GM20431 (cell line): Measurements from ENCODE around the gene CAMTA1.
"Not testable (repeated sequence)": the region's sequence is repeated elsewhere in the genome, so short reads cannot be mapped to it uniquely, and the experiment has no call there.

Experiments used
- in situ Hi-C: fragments of 300-500 bp; cut with MseI, MboI; formaldehyde crosslinking; loops from one replicate; pipeline ENCODE4 v1.15.0; 2020; ENCODE audit warnings: low sequenced_read_pairs; ENCODE audit not compliant: unreplicated experiment

CAMTA1 gene

DNA sequence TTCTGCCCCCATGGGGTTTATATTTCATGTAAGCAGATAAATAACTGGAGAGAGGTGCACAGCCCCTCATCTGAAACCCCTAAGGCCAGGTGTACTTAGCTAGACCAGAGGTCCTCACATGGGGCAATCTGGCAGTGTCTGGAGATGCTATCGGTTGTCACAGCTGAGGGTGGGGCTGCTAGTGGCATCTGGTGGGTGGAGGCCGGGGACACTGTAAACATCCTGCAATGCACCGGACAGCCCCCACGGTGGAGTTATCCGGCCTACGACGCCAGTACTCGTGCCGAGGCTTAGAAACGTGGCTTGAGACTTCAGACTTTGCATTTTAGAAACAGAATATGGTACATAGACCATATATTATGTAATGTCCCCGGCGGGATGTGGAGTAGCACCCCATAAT, 799.4 kb downstream of the CAMTA1 start:
- in situ Hi-C loops, result no loop called here

DNA sequence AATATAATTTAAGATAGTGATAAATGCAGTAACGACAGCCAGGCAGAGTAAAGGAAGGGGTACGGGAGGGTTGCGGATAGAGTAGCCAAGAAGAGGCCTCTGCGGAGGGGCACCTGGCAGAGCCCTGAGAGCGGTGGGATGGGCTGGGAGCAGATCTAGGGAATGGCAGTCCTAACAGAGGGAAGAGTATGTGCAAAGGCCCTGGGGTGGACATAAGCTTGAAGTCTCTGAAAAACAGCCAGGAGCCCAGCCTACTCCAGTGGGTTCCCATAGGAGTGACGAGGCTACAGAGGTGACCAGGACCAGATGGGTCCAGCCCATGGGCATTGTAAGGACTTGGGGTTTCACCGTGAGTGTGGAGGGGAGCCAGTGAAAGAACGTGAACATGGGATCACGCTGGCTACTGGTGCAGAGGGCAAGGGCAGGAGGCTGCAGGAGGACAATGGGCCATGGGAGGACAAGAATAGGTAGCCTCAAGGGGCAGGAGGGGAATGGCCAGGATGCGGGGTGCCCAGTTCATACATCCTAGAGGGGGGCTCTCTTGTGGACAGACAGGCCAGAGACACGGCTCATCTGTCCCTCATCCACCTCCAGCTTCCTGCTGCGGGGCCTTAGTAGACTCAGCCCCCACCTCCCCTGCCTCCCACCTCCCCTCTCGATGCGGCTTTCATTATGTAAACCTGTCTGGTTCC, 800.1 kb downstream of the CAMTA1 start:
- in situ Hi-C loops, result no loop called here

DNA sequence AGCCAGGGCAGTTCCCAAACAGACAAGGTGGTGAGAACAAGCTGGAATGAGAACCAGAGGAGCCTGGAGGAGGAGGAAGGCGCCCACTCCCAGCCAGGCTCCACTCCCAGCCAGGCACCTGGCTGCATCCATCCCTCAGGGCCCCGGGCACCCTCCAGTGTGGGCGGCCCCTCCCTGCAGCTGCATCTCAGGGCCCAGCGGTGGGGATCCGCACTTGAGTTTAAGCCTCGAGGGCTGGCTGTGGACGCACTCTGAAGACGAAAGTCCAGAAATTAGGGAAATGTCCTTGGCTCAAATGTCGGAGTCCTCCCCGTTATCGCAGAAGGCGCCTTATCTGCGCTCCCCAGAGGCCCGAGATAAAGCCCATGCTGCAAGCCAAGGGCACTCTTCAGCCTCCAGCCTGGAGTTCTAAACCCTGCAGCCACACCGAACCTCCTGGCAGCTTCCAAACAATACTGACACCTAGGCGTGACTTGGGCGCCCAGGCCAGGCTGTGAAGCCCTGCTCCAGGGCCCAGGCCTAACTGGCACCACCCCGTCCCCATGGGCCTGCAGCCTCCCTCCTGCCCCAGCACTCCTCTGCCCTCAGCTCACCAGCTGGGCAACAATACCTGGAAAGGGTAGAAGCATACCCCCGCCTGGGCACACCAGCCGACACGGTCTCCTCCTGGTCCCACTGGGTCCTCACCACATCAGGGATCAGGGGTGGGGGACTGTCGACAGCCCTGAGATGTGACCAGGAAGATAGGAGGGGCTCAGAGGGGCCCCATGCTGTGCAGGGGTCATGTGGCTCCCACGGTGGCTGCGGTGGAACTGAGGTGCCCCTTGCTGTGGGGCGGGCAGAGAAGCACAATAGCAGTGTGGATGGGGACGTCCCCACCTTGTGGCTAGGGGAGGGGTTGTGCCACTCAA, 801.0 kb downstream of the CAMTA1 start:
- in situ Hi-C loops, result no loop called here

DNA sequence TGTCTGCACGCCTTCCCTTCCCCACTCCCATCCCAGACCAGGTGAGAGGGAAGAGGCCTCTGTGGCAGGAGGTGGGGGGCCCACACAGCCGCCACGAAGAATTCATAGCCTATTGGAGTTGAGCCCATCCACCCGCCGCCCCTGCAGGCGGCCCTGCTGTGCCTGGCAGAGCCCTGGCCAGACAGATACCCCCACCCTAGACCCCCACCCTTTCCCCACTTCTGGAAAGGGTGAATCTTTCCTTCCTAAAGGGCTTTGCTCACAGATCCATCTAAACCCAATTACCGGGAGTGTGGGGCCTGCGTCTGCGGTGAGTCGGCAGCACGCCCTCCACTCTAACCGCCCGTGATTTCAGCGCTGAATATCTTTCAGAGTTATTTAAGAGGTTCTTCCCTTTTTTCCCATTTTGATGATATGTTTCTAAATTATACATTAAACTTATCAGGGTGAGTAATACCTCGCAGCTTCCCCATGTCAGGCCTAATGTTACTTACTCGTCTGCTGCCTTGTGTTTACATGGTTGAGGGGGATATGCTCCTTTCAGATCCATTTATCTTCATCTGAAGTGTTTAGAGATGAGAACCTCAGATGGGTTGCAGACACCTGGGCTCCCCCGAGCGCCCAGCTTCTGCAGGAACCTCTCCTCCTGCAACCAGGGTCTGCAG, 802.0 kb downstream of the CAMTA1 start:
- in situ Hi-C loops, result no loop called here

DNA sequence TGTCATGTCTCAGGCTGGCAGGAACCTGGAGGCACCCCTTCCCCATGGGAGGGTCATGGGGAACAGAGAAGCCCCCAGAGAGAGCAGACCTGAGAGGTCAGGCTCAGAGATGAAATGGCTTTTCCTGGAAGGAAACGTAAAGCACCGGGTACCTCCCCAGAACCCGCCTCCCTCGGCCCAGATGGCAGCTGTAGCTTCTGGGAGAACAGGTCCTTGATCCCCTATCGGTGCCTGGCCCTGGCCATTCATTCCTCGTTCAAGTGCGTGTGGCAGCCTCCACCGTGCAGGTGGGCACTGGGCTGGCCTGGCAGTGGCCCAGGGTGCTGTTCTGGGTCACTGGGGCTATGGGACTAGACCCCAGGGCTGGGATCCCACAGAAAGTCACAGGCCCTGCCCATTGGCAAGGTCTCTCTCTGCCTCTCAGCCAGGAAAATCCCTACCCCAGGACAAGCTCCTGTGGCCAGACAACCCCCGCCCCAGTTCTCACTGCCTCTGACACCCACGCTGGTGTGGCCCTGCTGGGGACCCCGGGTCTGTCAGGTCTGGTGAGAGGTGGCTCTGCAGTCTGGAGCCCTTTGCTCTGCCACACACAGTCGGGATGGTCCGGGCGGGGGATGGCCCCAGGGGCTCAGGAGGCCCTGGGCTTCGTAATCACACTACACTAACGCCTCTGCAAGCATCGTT, 802.7 kb downstream of the CAMTA1 start:
- in situ Hi-C loops, result no loop called here

DNA sequence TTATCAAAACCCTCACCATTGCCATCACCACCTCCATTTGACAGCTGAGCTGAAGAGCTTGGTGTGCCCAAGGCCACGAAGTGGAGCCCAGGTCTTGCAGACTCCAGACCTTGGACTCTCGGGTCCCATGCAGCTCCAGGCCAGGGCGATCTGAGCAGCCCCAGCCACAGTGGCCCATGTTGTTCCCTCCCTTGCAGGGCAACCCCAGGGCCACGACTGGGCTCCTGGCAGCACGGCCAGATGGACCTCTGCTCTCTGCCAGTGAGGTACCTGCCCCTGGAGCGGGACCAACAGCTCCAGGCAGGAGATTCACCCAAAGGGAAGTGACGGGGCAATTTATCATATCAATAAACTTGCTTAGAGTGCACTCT, 803.2 kb downstream of the CAMTA1 start:
- in situ Hi-C loops, result no loop called here

DNA sequence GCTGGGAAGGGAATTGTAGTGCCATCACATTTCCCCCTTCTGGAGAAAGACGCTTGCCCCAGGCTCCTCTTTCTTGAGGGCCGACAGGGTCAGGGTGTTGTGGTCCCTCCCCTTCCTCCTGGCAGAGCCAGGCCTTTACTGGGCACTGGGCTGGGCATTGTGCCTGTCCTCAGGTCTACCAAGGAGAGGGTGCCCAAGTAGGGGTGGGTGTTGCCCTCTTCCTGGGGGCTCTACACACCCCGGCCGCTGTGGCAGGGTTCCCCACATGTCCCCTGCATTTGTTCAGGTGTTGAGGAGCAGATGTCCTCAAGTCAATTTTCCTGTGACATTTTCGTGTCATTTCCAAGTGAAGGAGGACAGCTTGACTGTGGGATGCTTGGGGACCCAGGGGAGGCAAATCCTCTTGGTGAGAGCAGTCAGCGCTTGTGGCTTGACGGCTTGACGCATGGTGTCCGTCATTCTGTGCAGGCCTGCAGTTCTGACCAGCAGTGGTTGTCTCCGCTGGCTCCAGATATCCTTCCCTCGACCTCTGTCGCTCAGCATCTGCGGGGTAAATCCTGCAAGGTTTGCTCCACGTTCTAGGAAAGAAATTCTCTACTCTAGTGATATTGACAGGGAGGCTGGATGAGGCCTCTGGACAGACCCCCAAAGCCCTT, 804.0 kb downstream of the CAMTA1 start:
- in situ Hi-C loops, result no loop called here

DNA sequence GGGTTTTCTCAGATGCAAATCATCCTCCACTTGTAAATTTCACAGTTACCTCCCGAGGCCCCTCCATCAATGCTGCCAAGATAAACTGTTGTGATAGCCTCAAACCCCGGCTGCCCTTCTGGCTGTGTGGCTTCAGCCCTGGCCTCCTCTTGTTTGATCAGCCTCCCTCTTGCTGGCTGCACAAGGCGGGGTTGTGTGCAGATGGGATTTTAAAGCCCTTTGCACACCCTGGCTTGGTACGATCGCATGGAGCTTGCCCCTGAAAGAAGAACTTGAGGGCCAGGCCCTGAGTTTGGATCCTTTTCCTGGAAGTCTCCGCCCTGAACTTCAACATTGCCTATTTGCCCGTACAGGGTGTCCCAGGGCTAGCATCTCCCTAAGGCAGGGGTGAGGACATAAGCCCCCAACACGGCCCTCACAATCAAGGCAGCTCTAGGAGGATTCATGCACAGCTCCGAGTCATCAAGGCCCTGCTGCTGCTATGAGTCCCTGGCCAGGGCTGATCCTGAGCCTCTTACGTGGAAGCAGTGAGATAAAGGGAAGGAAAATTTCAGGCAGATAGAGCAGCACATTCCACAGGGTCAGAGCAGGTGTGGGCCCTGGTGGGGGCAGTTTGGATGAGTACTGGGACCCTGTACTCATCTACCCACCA, 804.6 kb downstream of the CAMTA1 start:
- in situ Hi-C loops, result no loop called here

DNA sequence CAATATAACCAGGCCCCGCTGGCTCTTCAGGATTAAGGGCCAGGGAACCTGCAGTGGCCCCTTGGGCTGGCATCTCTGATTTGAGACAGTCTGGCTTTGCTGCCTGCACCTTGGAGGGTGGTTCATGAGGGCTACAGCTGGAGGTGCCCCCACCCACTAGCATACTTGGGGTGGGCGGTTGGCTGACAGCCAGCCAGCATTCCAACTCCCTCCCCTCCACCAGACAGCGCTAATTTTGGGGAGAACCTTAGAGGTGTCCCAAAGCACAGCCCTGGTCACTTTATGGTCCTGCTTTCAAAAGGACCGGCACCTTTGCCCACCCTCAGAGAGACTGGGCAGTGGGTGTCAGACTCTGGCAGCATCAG, 805.2 kb downstream of the CAMTA1 start:
- in situ Hi-C loops, result no loop called here

DNA sequence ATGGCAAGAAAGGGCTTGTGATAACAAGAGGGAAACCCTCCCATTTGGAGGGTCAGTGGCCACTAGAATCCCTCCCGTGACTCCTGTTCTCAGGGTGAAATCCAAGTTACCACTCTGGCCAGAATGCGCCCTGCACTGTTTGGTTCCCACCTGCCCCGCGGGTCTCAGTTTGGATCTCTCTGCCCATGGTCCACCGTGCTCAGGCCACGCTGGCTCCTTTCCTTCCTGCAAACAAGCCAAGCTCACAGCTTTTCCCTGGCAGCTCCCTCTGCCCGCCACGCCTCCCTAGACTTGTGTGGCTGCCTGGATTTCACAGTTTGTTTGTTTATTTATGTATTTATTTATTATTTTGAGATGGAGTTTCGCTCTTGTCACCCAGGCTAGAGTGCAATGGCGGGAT, 806.3 kb downstream of the CAMTA1 start:
- in situ Hi-C loops, result no loop called here

DNA sequence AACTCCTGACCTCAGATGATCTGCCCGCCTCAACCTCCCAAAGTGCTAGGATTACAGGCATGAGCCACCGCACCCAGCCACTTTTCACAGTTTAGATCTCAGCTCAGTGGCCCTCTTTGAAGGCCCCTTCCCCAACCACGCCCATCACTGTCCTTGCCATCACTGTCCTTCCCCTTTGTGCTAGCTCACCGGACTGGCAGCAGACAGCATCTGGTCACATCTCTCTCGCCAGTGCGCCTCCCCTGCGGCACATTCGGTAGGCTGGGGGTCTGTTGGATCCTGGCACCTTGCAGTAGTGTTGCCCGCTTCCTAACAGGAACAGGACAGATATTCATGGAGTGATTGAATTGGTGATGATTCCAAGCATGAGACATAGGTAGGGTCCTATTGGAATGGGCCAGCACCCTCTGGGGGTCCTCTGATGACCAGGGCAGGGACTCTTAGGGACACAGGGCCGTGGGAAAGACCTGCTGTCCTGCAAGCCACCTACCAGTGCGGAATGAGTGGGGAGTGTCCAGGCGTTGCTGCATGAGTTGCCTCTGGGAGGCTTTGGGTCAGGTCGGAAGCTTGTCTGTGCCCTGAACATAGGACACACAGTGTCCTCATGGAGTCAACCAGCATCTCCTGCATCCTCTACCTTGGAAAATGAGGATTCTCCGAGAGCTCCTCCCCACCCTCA, 807.0 kb downstream of the CAMTA1 start:
- in situ Hi-C loops, result no loop called here

DNA sequence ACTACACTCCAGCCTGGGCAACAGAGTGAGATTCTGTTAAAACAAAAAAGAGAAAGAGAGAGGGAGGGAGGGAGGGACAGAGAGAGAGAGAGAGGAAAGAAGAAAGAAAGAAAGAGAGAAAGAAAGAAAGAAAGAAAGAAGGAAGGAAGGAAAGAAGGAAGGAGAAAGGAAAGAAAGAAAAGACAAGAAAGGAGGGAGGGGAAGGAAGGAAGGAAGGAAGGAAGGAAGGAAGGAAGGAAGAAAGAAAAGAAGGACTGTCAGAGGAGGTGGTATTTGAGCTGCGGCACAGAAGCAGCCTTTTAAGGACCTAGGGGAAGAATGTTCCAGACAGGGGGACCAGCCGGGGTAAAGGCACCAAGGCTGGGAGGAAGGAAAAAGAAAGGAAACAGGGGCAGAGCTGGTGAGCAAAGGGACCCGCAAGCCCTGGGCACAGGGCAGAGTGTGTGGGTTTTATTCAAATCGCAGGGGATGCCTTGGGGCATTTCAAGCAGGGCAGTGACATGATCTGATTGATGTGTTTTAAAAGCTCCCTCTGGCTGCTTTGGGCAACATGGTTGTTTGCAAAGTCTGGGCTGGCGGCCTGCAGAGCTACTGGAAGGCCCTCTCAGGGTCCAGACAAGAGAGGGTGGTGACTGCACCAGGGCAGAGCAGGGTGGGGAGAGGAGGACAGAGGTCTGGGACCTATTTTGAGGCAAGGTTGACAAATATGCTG, 808.9 kb downstream of the CAMTA1 start:
- in situ Hi-C loops, result no loop called here

DNA sequence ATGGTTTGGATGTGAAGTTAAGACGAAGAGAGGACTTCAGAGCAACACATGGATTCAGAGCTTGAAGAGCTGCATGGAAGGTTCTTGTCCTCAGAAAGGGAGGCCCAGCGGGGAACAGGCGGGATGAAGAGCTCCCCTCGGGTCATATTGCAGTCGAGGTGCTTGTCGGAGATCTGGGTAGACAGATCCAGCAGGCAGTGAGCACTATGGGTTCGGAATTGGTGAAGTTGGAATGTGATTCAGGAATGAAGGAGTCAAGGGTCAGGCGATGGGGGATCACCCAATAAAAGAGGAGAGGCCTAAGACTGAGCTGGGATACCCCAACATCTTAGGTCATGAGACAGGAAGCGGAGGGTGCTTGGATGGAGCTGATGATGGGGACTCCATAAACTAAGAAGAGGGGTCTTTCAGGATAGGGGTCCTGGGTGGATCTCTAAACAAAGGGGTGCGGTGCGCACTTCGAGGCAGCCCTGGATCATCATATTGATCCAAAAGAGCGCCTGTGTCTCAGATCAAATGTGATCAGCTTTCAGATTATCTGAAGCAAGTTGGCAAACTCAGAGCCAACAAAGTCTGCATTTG, 809.6 kb downstream of the CAMTA1 start:
- in situ Hi-C loops, result no loop called here

DNA sequence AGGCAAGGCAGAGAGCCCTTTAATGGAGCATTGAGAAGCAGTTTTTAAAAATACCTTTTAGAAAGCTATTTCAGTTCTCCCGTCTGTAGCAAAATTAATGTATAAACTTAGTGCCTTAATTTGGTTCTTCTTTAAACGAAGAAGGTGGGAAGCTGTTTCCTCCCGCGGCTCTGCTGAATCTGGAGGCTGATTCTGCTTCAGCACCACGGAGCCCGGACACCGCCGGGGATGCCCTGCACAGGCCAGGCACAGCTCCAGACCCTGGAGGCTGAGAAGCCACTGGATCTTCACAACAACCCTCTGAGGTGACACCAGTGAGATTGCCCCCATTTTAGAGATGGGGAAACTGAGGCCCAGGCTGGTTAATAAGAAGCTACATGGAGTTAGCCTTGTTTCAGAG, 810.1 kb downstream of the CAMTA1 start:
- in situ Hi-C loops, result no loop called here

DNA sequence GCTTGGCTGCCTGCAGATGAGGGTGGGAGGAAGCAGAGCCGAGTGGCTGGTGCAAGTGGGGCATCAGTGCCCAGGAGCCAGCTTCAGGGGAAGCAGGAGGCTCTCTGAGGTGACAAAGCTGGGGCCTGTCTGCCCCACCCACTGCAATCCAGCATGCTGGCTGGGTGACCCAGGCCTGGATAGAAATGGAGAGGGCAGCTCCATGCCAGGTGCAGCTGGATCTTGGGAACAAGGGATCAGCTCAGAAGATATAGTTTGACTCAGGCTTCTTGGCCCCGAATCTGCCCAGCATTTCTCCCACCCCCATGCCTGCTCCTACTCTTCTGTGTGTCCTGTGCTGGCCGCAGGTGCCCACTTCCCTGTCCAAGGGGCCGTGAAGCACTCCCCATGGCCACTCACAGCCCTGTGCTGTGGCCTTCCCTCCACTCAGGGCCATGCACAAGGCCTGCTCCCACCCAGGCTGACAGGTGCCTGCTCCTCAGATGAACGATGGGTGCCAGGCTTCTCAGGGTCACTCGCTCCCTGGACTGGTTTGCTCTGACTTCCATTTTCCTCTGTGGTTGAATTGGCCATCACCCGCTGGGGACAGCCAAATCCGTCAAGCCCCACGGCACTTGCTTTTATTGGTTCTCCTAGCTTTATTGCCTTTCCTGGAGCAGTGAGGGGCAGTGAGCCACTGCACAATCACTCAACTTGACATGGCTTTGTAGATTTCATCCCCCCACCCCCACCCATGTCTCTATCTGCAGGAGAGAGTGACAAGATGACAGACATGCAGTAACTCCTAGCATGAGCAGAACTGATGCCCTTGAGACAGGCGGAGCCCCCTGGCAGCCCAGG, 811.1 kb downstream of the CAMTA1 start:
- in situ Hi-C loops, result no loop called here

DNA sequence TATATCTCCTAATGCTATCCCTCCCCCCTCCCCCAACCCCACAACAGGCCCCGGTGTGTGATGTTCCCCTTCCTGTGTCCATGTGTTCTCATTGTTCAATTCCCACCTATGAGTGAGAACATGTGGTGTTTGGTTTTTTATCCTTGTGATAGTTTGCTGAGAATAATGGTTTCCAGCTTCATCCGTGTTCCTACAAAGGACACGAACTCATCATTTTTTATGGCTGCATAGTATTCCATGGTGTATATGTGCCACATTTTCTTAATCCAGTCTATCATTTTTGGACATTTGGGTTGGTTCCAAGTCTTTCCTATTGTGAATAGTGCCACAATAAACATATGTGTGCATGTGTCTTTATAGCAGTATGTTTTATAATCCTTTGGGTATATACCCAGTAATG, 812.8 kb downstream of the CAMTA1 start:
- in situ Hi-C loops, result not testable (repeated sequence)

DNA sequence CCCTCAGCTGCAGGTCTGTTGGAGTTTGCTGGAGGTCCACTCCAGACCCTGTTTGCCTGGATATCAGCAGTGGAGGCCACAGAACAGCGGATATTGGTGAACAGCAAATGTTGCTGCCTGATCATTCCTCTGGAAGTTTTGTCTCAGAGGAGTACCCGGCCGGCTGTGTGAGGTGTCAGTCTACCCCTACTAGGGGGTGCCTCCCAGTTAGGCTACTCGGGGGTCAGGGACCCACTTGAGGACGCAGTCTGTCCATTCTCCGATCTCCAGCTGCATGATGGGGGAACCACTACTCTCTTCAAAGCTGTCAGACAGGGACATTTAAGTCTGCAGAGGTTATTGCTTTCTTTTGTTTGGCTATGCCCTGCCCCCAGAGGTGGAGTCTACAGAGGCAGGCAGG, 819.7 kb downstream of the CAMTA1 start:
- in situ Hi-C loops, result not testable (repeated sequence)
